Right lobe of liver (tissue), 4 donors: ENCODE data around the gene GYG2.

Experiments
- CTCF ChIP-seq, 4 donors: fragments of 200-600 bp in 3 of 4; fragments of 450-650 bp in 1 of 4; IDR thresholded peaks; one replicate each; pipeline versions ENCODE4 v1.5.1 to v1.8.0; 2016 to 2022; ENCODE audit warnings: antibody characterized with exemption in 4 of 4, mild to moderate bottlenecking in 2 of 4
- POLR2A ChIP-seq: fragments of 450-650 bp; IDR thresholded peaks from one replicate; pipeline ENCODE4 v1.6.1; 2017; ENCODE audit warnings: antibody characterized with exemption, mild to moderate bottlenecking
- donor health status: DM: no; HTN: no; CAD: no.
- donor health status: DM: no; HTN: no; CAD: no.
- donor health status: DM: no; HTN: yes; CAD: no.

- TF ChIP-seq CTCF (IDR thresholded peaks at IDR 0.05) (no peak), POLR2A (no peak)
Measured at GRCh38 chrX:2824886-2825285, 3.8 kb upstream of the GYG2 start.
